Suppressor macrophage treated with lipopolysaccharide for 1 hour (primary cell): ENCODE data around the gene TNFAIP2.

Experiments
- DNase-seq, 3 donors: peaks; one replicate each; pipeline ENCODE4 v3.0.0-alpha.2; 2020 to 2022

The TNFAIP2 gene

DNA sequence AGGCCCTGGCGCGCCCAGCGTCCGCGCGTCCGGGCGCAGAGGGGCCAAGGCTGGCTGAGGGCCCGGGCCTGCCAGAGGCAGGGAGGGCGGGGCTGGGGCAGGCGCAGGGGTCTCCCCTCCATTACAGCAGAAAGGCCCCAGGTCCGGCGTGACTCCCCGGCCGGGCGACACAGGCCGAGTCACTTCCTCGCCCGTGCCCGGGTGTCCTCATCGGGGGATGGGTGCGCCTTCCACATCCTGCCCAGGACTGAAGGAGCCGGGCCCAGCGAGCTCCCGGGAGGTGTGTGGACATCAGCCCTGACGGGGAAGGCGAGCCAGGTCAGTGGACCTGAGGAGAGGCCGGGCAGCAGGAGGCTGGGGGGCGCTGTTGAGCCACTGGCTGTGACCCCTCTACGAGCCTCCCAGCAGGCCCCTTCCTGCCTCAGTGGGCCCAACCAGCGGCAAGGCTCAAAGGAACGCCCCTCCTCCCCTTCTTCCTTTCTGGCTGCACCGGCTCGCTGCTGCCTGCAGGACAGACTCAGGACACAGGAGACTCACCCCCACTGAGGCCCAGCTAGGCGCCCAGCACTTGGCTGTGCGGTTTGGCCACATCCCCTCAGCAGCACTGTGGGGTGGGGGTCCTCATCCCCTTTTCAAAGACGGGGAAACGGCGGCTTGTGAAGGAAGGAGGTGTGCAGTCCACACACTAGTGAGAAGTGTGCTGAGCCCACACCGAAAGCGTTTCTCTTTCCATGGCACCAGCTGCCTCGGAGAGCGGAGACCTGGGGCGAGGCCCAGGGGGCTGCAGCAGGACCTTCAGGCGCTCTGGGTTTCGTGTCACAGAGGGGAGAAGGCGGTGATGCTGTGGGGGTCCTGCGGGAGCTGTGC is 606 bp downstream of the TNFAIP2 start:
- peak in 2 of 3 donors; percentile 83 to 85 for DNase-seq

DNA sequence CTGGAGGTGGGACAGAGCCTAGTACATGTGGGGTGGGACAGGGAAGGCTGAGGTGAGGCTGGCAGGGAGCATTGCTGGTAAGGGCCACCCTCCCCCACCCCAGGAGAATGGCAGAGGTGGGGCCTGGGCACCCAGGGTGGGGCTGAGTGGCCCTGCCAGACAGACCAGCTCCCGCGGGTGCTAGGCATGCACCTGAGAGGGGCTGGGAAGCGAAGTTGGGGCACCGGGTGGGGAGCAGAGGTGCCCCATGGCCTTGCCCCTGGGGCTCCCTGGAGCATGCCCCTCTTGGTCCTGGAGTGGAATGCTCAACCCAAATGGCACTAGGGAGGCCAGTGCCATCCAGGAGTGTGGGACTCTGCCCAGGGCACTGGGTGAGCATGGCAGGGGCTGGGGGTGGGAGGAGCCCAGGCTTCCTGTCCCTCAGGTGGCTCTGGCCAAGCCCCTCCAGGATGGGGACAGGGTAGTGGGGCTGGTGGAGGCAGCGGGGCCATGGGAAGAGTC is 1.3 kb downstream of the TNFAIP2 start:
- DNase-seq: peak in 1 of 3 donors; percentile 21

- peak in 1 of 3 donors; percentile 25 for DNase-seq
Measured at GRCh38 chr14:103125098-103126070, 2.1 kb downstream of the TNFAIP2 start.

- DNase-seq: peak in 2 of 3 donors; percentile 41 to 45
Measured at GRCh38 chr14:103126088-103126872, 3.0 kb downstream of the TNFAIP2 start.

- DNase-seq: no peak
Measured at GRCh38 chr14:103126873-103127304, 3.6 kb downstream of the TNFAIP2 start.

GRCh38 chr14:103127356-103127755 is 4.1 kb downstream of the TNFAIP2 start:
- peak in 1 of 3 donors; percentile 33 for DNase-seq

GRCh38 chr14:103127861-103128598 is 4.8 kb downstream of the TNFAIP2 start:
- DNase-seq: peak in 1 of 3 donors; percentile 40

- peak; percentile 33 to 46 (median 40) for DNase-seq
Measured at GRCh38 chr14:103128631-103129300, 5.5 kb downstream of the TNFAIP2 start.

GRCh38 chr14:103129301-103130016 is 6.2 kb downstream of the TNFAIP2 start:
- peak; percentile 28 to 47 (median 29) for DNase-seq

GRCh38 chr14:103130017-103130764 is 6.9 kb downstream of the TNFAIP2 start:
- DNase-seq: peak in 1 of 3 donors; percentile 37

- DNase-seq: peak in 2 of 3 donors; percentile 24 to 33
Measured at GRCh38 chr14:103130965-103131364, 7.7 kb downstream of the TNFAIP2 start.

GRCh38 chr14:103131580-103131979 is 8.3 kb downstream of the TNFAIP2 start:
- DNase-seq: peak in 2 of 3 donors; percentile 43 to 69

DNA sequence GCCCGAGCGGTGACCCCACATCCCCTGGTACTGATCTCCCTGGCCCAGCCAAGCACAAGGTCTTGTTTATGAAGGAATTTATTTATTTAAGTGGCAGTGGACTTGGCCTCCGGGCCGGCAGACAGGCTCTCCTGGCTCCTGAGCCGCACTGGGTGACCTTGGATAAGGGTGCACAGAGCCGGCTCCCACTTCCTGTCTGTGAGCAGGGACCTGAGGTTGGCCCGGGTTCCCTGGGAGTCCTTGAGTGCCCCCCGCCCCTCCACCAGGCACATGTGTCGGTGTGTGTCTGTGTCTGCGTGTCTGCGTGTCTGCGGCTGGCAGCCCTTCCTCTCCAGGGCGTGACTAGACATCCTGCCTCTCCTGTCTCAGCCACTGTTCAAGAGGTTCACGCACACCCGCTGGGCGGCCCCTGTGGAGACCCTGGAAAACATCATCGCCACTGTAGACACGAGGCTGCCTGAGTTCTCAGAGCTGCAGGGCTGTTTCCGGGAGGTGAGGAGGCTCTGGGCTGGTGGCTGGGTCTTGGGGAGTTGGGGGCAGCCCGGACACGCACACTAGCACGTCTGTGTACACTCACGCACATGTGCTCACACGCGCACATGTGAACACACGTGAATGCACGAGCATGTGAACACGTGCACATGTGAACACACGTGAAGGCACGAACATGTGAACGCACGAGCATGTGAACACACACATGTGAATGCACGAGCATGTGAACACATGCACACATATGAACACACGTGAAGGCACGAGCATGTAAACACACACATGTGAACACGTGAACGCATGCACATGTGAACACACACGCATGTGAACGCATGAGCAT is 9.3 kb downstream of the TNFAIP2 start:
- peak; percentile 67 to 83 (median 73) for DNase-seq

- peak in 1 of 3 donors; percentile 31 for DNase-seq
Measured at GRCh38 chr14:103133210-103134140, 10.2 kb downstream of the TNFAIP2 start.

DNA sequence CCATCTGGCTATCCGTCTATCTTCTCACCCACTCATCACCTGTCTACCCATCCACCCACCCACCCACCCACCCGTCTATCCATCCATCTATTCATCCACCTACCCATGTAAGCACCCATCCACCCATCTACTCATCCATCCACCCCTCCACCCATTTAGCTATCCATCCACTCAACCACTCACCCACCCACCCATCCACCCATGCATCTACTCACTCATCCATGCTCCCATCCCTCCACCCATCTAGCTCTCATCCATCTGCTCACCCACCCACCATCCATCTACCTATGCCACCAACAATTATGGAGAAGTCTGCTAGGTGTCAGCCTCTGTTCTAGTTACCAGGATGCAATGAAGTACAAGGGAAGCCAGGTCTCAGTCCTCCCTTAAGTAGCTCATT is 11.1 kb downstream of the TNFAIP2 start:
- DNase-seq: no peak

DNA sequence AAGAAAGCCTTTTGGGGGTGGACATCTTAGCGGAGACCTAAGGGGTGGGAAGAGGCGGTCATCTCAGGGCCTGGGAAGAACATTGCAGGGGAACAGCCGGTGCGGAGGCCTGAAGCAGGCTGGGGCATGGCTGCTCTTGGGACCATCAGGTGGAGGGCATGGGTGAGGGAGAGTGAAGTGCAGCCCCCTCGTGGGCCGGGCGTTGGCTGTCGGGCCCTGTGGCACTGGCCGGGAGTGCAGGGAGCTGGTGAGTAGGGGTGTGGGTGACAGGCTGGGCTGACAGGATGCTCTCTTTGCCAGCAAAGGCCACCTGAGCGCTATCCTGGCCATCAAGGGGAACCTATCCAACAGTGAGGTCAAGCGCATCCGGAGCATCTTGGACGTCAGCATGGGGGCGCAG is 11.7 kb downstream of the TNFAIP2 start:
- DNase-seq: peak in 1 of 3 donors; percentile 40
